HCT116 (cell line): ENCODE results near the gene ABR.

Experiments used
- CTCF ChIP-seq, 3 experiments: fragments of 200-600 bp in 1 of 3; sonication (generic) in 1 of 3; IDR thresholded peaks in 2 of 3; conservative IDR thresholded peaks in 1 of 3; 2 replicates each; pipeline ENCODE4 v1.5.1; 2012 to 2017; ENCODE audit warnings: low read depth in 2 of 3, low read length in 2 of 3, antibody characterized with exemption in 1 of 3, borderline replicate concordance in 1 of 3, control low read depth in 1 of 3, mild to moderate bottlenecking in 1 of 3, mixed read lengths in 1 of 3, mixed run types in 1 of 3, moderate library complexity in 1 of 3; ENCODE audit not compliant: insufficient read depth in 1 of 3
- EZH2 ChIP-seq: fragments of 200-600 bp; sonication (generic); IDR thresholded peaks from 2 replicates; pipeline ENCODE4 v1.6.1; 2017; ENCODE audit warnings: antibody characterized with exemption, mixed run types
- POLR2A ChIP-seq: IDR thresholded peaks from 2 replicates; pipeline ENCODE4 v1.7.0; 2011; ENCODE audit warnings: borderline replicate concordance; ENCODE audit not compliant: insufficient read depth, insufficient read length; ENCODE audit errors: extremely low read depth
- POLR2AphosphoS5 ChIP-seq: IDR thresholded peaks from 2 replicates; pipeline ENCODE4 v1.6.1; 2011; ENCODE audit warnings: mild to moderate bottlenecking, low read depth, low read length, moderate library complexity
- REST ChIP-seq: IDR thresholded peaks from 2 replicates; pipeline ENCODE4 v1.6.1; 2012; ENCODE audit warnings: low read depth
- SIN3A ChIP-seq: IDR thresholded peaks from 2 replicates; pipeline ENCODE4 v1.6.1; 2012; ENCODE audit warnings: low read depth
- YY1 ChIP-seq: IDR thresholded peaks from 2 replicates; pipeline ENCODE4 v1.6.1; 2011; ENCODE audit warnings: low read length, low read depth, moderate library complexity, mild to moderate bottlenecking; ENCODE audit not compliant: insufficient replicate concordance; ENCODE audit errors: extremely low read depth

GRCh38 chr17:1070411-1070810 is 109.4 kb downstream of the ABR start:
- no peak for TF ChIP-seq CTCF (IDR thresholded peaks at IDR 0.05 in 2 of 3, conservative IDR thresholded peaks at IDR 0.05 in 1 of 3; ENCODE audit: borderline replicate concordance in 1 of 3, insufficient read depth in 1 of 3, low read depth in 2 of 3, low read length in 2 of 3)
- TF ChIP-seq POLR2A, result no peak
- TF ChIP-seq EZH2, result no peak
- TF ChIP-seq REST, result no peak
- no peak for TF ChIP-seq YY1
- no peak for TF ChIP-seq POLR2AphosphoS5
- no peak for TF ChIP-seq SIN3A
